Suppressor macrophage (primary cell): ENCODE measurements around the gene TAF7L.
"Not testable (repeated sequence)": the region's sequence is repeated elsewhere in the genome, so short reads cannot be mapped to it uniquely, and the experiment has no call there.

Experiments used
- DNase-seq, 4 experiments: peaks; one replicate each; pipeline ENCODE4 v3.0.0-alpha.2; 2020 to 2022
- total RNA-seq, 17 experiments: gene quantifications; one replicate each; lab custom pipeline; 2026; ENCODE audit warnings: mixed read lengths in 6 of 17, inconsistent platforms in 3 of 17; lab: John Stamatoyannopoulos, UW

The TAF7L gene, protein sequence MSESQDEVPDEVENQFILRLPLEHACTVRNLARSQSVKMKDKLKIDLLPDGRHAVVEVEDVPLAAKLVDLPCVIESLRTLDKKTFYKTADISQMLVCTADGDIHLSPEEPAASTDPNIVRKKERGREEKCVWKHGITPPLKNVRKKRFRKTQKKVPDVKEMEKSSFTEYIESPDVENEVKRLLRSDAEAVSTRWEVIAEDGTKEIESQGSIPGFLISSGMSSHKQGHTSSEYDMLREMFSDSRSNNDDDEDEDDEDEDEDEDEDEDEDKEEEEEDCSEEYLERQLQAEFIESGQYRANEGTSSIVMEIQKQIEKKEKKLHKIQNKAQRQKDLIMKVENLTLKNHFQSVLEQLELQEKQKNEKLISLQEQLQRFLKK
- 0 to 0.55 (median 0) reads per million in 17 experiments for total RNA-seq

DNA sequence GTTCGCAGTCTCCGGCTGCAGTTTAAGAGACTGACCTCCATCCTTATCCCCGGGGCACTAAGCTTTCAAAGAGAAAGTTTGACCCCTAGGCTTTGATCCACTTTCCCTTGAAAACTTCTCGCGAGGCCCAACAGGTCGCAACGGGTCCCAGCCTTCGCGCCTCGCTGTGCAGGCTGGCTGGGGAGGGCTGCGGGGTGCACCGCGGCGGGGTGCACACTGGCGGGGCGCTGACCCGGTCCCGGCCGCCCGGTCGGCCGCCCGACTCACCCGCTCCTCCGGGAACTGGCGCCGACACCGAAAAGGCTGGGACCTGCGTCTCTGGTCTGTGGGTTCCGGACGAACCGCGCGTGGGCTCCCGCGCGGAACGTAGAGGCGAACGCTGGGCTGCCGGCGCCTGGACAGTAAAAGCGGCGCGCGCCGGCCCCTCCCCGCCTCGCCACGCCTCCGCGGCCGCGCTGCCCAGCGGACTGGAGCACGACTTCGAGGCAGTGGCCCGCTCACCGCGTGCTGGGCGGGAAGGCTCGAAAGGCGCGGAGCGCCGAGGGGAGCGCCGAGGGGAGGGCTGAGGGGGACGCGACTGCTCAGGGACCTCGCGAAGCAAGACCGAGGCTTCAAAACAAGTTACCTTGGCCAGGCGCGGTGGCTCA lies at the start of gene TAF7L:
Gene TAF7L, minus strand, starts transcription at position 378 of the 647 bp plus-strand sequence. CDS start 3,791 bp downstream, outside the sequence.
- peak in 2 of 4 experiments; percentile 4 to 5 for DNase-seq

DNA sequence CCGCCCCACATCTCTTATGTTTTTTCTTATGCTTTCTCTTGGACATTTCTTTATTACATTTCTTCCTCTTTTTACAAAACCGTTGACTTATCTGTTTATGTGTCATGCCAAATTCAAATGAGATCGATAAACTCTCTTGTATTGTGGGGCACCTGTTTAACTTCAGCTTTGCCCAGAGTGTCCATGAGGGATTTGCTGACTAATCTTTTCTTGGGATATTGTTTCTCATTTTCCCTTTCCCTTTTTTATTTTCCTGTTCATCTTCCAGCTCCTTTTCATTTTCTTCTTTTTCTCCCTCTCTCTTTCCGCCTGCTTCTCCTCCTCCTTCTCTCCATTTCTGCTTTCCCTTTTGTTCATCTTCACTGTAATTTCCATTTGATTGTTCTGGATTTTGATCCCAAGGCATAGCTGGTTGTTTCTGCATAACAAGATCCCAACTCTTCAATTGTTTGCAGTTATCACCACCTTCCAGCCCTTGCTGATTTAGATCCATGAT lies 46.7 kb upstream of the TAF7L start:
- DNase-seq = no peak

- DNase-seq = not testable (repeated sequence)
Observed at GRCh38 chrX:101334310-101334709, 43.2 kb upstream of the TAF7L start.

DNA sequence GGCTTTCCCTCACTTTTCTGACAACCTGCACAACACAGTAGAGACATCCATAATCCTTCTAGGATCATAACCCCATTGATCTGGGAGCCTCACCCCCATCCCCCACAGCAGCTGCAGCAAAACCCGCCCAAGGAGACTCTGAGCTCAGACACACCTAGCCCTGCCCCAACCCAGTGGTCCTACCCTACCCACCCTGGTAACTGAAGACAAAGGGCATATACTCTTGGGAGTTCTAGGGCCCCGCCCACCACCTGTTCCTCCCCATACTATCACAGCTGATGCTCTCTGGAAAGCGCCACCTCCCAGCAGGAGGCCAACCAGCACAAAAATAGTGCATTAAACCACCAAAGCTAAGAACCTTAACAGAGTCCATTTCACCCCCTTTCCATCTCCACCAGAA lies 35.5 kb upstream of the TAF7L start:
- not testable (repeated sequence) for DNase-seq

- DNase-seq = no peak
Observed at GRCh38 chrX:101303790-101304189, 12.7 kb upstream of the TAF7L start.

DNA sequence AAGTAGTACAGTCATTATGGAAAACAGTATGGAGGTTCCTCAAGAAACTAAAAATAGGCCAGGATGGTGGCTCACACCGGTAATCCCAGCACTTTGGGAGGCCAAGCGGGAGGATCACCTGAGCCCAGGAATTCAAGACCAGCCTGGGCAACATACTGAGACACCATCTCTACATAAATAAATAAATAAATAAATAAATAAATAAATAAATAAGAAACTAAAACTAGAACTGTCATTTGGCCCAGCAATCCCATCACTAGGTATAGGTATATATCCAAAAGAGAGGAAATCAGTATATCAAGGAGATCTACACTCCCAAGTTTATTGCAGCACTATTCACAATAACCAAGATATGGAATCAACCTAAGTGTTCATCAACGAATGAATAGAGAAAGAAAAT lies 4.5 kb upstream of the TAF7L start:
- DNase-seq = not testable (repeated sequence)

- DNase-seq = peak; percentile 23 to 52 (median 35)
Observed at GRCh38 chrX:101287402-101287801, 3.7 kb downstream of the TAF7L start.

GRCh38 chrX:101276238-101276637 lies 14.9 kb downstream of the TAF7L start:
- DNase-seq = no peak

DNA sequence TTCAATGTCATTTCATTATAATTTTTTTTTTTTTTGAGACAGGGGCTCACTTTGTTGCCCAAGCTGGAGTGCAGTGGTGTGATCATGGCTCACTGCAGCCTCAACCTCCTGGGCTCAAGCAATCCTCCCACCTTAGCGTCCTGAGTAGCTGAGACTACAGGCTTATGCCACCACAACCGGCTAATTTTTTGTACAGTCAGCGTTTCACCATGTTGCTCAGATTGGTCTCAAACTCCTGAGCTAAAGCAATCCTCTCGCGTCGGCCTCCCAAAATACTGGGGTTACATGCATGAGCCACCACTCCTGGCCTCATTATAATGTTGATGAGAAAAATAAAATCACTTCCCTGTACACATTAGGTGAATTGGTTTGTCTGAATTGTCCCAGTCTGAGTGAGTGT lies 16.9 kb downstream of the TAF7L start:
- DNase-seq = no peak

DNA sequence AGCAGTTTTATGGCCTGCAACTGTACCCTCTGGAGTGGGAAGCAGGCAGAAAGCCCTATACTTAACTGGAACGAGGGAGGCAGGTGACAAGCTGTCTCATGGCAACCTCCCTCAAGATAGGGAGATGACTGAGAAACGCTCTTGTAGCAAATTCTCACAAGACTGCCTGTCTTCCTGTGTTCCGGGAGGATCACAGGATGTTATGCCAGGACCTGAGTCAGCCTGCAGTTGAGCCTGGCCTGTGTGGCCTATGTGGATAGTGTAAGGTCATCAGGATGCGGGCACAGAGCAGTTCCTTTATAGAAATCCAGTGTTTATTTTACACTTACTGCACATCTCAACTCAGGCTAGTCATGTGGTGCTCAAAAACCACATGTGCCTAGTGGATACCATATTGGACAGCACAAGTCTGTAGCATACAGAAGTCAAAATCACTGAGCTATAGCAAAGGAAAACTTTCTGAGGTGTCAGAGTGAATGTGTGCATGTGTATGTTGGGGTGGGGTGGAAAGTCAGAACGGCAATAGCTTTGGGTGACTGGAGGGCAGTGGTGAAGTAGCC lies 25.2 kb downstream of the TAF7L start:
- no peak for DNase-seq

DNA sequence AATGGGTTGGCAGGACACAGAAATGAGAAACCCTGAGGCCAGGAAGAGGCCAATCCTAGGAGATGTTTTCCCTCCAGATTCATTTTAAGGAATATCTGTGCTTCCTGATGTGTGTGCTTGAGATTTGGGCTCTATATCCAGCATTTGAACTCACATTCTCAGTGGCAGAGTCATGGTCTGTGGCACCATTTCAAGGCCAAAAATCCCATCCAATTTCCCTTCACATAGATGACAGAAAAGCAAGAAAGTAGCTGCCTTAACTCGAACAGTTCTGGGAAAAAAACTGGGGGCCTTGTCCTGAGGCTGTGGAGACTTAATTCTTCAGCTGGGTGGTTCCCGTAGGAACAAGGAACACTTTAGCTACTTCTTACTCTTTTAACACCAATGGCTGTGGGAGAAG lies 27.4 kb downstream of the TAF7L start:
- DNase-seq = no peak

DNA sequence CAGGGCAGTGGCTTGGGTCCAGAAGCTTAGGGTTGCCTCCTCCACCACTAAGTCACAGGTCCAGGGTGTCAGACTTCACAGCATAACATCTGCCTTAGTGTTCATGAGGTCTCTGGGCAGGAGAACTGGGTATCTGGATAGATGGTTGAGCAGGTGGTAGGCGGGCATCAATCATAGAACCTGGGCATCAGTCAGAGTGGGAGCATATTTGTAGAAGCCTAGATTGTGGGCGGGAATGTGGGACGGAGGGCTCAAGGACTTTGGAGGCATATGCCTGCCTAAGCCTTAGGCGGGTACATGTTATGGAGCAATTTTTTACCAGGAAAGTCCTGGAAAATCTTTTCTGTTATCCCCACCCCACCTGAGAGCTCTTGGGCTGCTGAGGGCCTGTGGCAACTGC lies 28.5 kb downstream of the TAF7L start:
- no peak for DNase-seq

- peak in 2 of 4 experiments; percentile 1 to 8 for DNase-seq
Observed at GRCh38 chrX:101260435-101260834, 30.7 kb downstream of the TAF7L start.

DNA sequence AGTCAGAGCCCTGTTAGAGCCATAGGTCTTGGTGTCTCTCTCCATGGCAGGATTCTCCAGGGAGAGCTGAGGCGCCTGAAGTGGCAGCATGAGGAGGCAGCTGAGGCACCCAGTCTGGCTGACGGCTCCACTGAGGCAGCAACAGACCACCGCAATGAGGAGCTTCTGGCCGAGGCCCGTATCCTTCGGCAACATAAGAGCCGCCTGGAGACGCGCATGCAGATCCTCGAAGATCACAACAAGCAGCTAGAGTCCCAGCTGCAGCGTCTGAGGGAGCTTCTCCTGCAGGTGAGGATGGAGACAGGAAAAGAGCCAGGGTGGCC lies 32.9 kb downstream of the TAF7L start:
- no peak for DNase-seq

- peak in 1 of 4 experiments; percentile 0 for DNase-seq
Observed at GRCh38 chrX:101257448-101258258, 33.5 kb downstream of the TAF7L start.

- DNase-seq = no peak
Observed at GRCh38 chrX:101252634-101253033, 38.5 kb downstream of the TAF7L start.

DNA sequence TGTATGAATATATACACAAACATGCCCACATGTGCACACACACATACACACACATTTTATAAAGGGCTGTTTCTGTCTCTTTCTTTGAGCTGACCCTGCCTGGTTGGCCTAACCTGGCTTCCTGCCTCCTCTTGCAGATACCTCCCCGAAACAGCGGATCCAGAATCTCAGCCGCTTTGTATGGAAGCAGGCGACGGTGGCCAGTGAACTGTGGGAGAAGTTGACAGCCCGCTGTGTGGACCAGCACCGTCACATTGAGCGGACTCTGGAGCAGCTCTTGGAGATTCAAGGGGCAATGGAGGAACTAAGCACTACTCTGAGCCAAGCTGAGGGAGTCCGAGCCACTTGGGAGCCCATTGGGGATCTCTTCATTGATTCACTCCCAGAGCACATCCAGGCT lies 49.6 kb downstream of the TAF7L start:
- DNase-seq = no peak

GRCh38 chrX:101237041-101237440 lies 54.1 kb downstream of the TAF7L start:
- DNase-seq = no peak

DNA sequence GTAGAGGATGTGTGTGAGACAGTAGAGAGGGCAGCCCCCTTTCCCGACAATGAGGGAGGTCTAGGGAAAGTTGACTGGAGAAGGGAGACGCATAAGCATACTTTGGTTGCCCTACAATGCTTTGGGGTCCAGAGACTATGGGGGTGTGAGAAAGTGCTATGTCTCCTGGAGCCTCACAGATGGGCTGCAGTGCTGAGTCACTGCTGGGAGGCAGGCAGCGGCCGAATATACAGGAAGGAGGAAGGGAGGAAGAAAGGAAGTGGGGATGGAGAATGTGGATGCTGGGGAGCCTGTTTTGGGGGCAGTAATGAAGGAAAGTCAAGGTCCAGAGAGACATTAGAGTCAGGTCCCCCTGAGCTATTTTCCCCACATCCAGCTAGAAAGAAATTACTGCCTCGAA lies 58.8 kb downstream of the TAF7L start:
- DNase-seq = no peak

GRCh38 chrX:101231080-101231479 lies 60.1 kb downstream of the TAF7L start:
- DNase-seq = no peak

GRCh38 chrX:101230636-101231035 lies 60.5 kb downstream of the TAF7L start:
- DNase-seq = no peak

DNA sequence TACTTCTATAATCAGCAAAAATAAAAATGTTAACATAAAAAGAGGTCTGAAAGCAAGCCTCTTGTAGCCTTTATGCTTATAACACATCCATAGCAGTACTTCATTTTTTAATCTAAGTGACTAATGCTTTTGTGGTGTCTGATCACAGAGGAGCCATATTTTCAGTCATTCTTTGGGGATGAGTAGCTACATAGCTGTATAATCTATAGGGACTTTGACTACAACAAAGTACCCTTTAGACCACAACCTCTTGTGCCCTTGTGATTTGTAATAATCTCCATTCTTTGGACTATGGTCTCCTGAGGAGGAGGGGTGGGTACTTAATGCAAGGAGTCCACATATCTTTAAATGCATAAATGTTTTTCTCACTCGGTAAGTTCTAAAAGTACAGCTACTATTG lies 62.0 kb downstream of the TAF7L start:
- no peak for DNase-seq

DNA sequence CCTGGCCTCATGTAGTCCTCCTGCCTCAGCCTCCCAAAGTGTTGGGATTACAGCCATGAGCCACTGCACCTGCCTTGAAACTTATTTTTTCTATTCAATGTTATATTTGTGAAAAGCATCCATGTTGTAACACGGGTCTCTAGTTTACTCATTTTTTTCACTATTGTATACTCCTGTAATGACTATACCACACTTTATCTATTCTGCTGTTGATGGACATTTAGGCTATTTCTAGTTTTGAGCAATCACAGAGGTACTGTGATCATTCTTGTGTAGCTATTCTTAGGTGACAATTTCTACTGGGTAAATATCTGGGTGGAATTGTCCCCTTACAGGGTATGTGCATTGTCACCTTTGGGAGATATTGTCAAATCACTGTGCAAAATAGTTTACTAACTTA lies 67.9 kb downstream of the TAF7L start:
- DNase-seq = no peak
